ENCODE measurements around the gene DYSF.

DYSF gene

GRCh38 chr2:71609029-71609428, 155.7 kb downstream of the DYSF start:
- no peak for DNase-seq (ENCODE audit: low spot score)
- in situ Hi-C loops (cut with MboI; ENCODE audit: low pct_unique_long_range_greater_than_20kb, low sequenced_read_pairs, unreplicated experiment) = no loop called here
- TF ChIP-seq CTCF (IDR thresholded peaks at IDR 0.05; ENCODE audit: extremely low read depth, insufficient read depth, missing control alignments) = no peak

- no peak for TF ChIP-seq CTCF (IDR thresholded peaks at IDR 0.05; ENCODE audit: extremely low read depth, insufficient read depth, missing control alignments)
- DNase-seq (ENCODE audit: low spot score) = no peak
- in situ Hi-C loops (cut with MboI; ENCODE audit: low pct_unique_long_range_greater_than_20kb, low sequenced_read_pairs, unreplicated experiment) = no loop called here
Measured at GRCh38 chr2:71609441-71609840, 156.1 kb downstream of the DYSF start.

GRCh38 chr2:71609958-71610357, 156.6 kb downstream of the DYSF start:
- DNase-seq (ENCODE audit: low spot score) = peak; percentile 62
- in situ Hi-C loops (cut with MboI; ENCODE audit: low pct_unique_long_range_greater_than_20kb, low sequenced_read_pairs, unreplicated experiment) = no loop called here

GRCh38 chr2:71610671-71611070, 157.3 kb downstream of the DYSF start:
- no peak for TF ChIP-seq CTCF (IDR thresholded peaks at IDR 0.05; ENCODE audit: extremely low read depth, insufficient read depth, missing control alignments)
- DNase-seq (ENCODE audit: low spot score) = no peak
- in situ Hi-C loops (cut with MboI; ENCODE audit: low pct_unique_long_range_greater_than_20kb, low sequenced_read_pairs, unreplicated experiment) = no loop called here

More at GRCh38 chr2:71609958-71610357, 156.6 kb downstream of the DYSF start:
- peak; percentile 44 for TF ChIP-seq CTCF (IDR thresholded peaks at IDR 0.05; ENCODE audit: extremely low read depth, insufficient read depth, missing control alignments)

- in situ Hi-C loops (cut with MboI; ENCODE audit: low pct_unique_long_range_greater_than_20kb, low sequenced_read_pairs, unreplicated experiment) = no loop called here
- DNase-seq (ENCODE audit: low spot score) = no peak
Measured at GRCh38 chr2:71611247-71611646, 157.9 kb downstream of the DYSF start.

GRCh38 chr2:71611781-71612527, 158.6 kb downstream of the DYSF start:
- in situ Hi-C loops (cut with MboI; ENCODE audit: low pct_unique_long_range_greater_than_20kb, low sequenced_read_pairs, unreplicated experiment) = no loop called here
- TF ChIP-seq CTCF (IDR thresholded peaks at IDR 0.05; ENCODE audit: extremely low read depth, insufficient read depth, missing control alignments) = no peak
- no peak for DNase-seq (ENCODE audit: low spot score)

More at GRCh38 chr2:71611247-71611646, 157.9 kb downstream of the DYSF start:
- TF ChIP-seq CTCF (IDR thresholded peaks at IDR 0.05; ENCODE audit: extremely low read depth, insufficient read depth, missing control alignments) = no peak

Data from GM13977 (cell line).